ENCODE data around the gene IDH3G.

DNA sequence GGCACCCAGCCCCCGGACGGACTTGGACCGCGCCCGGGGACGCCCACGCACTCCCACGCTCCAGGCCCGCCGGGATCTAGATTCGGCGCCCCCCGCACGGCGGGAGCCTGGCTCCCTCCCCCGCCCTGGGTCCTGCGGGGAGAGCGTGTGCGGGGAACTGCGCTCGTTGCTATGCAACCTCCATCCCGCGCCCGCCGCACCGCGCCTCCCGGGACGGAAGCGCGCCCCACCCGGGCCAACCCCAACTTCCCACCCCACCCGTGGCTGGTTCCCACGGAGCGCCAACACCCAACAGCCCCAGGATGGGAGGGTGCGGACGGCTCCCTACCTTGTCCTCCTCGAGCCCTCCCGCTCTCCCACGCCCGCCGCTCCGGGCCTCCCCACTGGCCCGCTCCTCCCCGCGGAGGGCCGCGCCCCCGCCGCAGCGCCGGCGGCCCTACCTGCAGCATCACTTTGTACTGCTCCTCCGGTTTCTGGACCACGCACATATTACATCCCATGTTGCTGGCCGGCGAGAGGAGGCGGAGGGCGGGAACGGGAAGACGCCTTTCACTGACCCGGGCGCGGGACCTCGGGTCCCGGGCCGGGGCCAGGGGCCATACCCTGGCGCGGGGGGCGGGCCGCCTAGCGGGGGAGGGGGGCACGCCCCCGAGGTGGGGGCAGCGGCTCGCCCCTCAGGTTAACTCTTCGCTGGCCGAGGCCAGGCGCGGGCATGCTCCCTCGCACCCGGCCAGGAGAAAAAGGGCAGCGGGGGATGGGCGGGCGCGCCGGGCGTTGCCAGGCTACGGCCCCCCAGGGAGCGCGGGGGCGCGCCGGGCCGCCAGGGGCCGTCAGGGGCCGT is 35.8 kb upstream of the IDH3G start, which contains the start of gene PDZD4:
- no peak for TF ChIP-seq CTCF (IDR thresholded peaks at IDR 0.05)
- TF ChIP-seq EZH2 (IDR thresholded peaks at IDR 0.05; ENCODE audit: borderline replicate concordance, insufficient read depth, low read depth, low read length, poor library complexity, severe bottlenecking), result peak; percentile 95
